ENCODE results near the gene SPEN.

GRCh38 chr1:15883326-15883725 lies 35.8 kb downstream of the SPEN start:
- TF ChIP-seq REST (IDR thresholded peaks at IDR 0.05; ENCODE audit: low read depth, low read length) = no peak
- no peak for TF ChIP-seq RAD21 (IDR thresholded peaks at IDR 0.05; ENCODE audit: low read length)
- TF ChIP-seq, protein P1, sequence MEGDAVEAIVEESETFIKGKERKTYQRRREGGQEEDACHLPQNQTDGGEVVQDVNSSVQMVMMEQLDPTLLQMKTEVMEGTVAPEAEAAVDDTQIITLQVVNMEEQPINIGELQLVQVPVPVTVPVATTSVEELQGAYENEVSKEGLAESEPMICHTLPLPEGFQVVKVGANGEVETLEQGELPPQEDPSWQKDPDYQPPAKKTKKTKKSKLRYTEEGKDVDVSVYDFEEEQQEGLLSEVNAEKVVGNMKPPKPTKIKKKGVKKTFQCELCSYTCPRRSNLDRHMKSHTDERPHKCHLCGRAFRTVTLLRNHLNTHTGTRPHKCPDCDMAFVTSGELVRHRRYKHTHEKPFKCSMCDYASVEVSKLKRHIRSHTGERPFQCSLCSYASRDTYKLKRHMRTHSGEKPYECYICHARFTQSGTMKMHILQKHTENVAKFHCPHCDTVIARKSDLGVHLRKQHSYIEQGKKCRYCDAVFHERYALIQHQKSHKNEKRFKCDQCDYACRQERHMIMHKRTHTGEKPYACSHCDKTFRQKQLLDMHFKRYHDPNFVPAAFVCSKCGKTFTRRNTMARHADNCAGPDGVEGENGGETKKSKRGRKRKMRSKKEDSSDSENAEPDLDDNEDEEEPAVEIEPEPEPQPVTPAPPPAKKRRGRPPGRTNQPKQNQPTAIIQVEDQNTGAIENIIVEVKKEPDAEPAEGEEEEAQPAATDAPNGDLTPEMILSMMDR (IDR thresholded peaks at IDR 0.05) = no peak
- no peak for TF ChIP-seq POLR2AphosphoS5 (IDR thresholded peaks at IDR 0.05; ENCODE audit: low read depth, low read length)
- no peak for TF ChIP-seq YY1 (IDR thresholded peaks at IDR 0.05; ENCODE audit: low read depth)
- no peak for TF ChIP-seq RCOR1 (IDR thresholded peaks at IDR 0.05; ENCODE audit: low read length)
- TF ChIP-seq, protein P2, sequence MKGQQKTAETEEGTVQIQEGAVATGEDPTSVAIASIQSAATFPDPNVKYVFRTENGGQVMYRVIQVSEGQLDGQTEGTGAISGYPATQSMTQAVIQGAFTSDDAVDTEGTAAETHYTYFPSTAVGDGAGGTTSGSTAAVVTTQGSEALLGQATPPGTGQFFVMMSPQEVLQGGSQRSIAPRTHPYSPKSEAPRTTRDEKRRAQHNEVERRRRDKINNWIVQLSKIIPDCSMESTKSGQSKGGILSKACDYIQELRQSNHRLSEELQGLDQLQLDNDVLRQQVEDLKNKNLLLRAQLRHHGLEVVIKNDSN (IDR thresholded peaks at IDR 0.05; ENCODE audit: borderline replicate concordance, low read depth) = no peak
- TF ChIP-seq MXI1 (IDR thresholded peaks at IDR 0.05; ENCODE audit: low read depth, low read length) = no peak
- no peak for TF ChIP-seq FOSL2 (IDR thresholded peaks at IDR 0.05; ENCODE audit: borderline replicate concordance, low read depth)
- no peak for TF ChIP-seq EP300 (IDR thresholded peaks at IDR 0.05; ENCODE audit: borderline replicate concordance in 1 of 2, low read depth in 1 of 2, low read length in 1 of 2)
- no peak for TF ChIP-seq NFIC (IDR thresholded peaks at IDR 0.05; ENCODE audit: borderline replicate concordance)
- TF ChIP-seq EZH2phosphoT487 (IDR thresholded peaks at IDR 0.05; ENCODE audit: borderline replicate concordance, low read depth) = no peak
